Measurements from ENCODE around the gene SAE1.
"Not testable (repeated sequence)": the region's sequence is repeated elsewhere in the genome, so short reads cannot be mapped to it uniquely, and the experiment has no call there.

Gene SAE1

GRCh38 chr19:47130589-47131227 is at the start of gene SAE1:
TSS of gene SAE1 (plus strand) at chr19:47130835. CDS start at chr19:47130931, 96 bp downstream.
- peak; percentile 81 for DNase-seq (ENCODE audit: low read depth)

GRCh38 chr19:47081095-47081494 is 49.5 kb upstream of the SAE1 start:
- DNase-seq (ENCODE audit: low read depth), result no peak

DNA sequence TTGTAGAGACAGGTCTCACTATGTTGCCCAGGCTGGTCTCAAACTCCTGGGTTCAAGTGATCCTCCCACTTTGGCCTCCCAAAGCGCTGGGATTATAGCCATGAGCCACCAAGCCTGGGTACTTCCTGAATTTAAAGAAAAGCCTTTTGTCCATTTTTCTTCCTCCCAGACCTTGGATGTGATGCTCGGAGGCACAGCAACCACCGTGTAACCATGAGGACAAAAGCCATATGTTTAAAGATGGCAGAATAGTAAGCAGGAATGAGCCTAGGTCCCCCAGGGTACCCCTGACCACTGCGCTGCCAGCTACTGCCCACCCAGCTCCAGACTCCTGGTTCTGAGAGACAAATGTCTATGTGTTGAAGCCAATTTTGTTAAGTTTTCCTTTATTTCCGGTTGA is 48.1 kb upstream of the SAE1 start:
- DNase-seq (ENCODE audit: low read depth), result no peak

- no peak for DNase-seq (ENCODE audit: low read depth)
Observed at GRCh38 chr19:47084879-47085439, 45.7 kb upstream of the SAE1 start.

DNA sequence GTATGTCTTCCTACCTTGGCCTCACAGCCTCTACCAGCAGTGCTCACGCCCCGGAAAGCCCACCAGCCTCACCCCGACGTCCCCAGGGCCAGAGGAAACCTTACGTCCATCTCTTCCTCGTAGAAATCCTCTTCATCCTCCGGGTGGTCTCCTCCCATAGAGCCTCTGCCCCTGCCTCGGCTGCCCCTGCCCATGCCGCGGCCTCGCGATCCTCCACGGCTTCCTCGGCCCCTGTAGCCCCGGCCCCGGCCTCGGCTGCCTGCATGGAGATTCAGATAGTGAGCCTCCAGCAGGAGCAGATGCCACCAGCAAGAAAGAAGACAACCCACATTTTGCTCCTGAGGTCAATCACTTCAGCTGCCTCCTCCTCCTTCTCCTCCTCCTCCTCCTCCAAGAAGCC is 44.4 kb upstream of the SAE1 start:
- no peak for DNase-seq (ENCODE audit: low read depth)

DNA sequence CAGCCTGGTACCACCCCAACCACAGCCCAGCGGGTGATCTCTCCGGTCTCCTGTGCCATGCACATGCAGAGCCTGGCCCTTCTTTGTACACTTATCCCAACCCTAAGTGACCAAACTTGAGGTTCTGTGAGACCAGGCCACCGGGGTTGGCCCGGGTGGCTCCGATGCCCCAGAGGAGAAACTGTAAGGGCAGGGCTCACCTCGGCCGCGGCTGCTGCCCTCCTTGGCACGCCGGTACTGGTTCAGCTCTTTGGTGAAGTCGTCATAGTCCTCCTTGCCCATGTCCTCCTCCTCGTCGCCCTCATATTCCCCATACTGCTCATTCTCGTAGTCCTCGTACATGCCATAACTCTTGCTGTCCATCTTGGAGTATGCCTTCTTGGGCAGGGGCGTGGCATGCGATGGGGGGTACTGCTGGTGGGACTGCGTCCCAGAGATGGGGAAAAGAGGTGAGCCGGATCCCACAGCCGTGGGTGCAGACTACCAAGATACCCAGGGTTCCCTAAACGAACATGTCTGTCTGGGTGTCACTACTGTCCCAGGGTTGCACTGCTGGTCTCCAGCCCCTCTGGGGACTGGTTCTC is 40.8 kb upstream of the SAE1 start:
- DNase-seq (ENCODE audit: low read depth), result no peak

DNA sequence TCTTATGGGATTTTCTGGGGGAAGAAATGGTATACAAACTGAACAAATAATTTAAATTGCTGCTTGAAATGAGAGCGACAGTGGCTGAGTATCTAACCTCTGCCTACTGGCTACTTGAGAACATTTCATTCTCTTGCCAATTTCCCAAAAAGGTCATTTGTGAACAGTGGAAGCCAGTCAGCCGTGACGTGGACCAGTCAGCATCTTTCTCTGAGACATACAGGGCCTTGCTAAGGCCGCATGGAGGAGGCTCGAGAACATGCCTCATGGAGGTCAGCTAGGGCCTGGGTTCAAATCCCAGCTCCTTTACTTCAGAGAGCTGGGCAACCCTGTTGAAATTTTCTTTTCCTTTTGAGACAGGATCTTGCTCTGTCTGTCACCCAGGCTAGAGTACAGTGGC is 37.4 kb upstream of the SAE1 start:
- DNase-seq (ENCODE audit: low read depth), result no peak

DNA sequence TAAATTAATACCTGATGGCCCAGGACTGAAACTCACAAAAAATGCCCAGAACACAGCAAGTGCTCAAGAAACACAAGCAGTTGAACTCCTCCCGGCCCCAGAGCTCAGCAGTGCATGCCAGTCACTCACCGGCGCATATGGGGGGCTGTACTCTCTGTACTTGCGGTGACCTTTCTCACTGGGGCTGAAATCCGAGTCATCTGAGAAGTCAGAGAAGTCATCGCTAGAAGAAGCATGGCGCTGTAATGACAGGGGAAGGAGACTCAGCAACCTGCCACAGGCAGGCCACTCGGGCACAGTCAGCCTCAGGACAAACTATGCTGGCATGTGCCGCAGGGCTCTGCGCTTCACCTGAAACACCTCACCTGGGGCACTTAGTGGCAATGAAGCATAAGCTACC is 36.8 kb upstream of the SAE1 start:
- DNase-seq (ENCODE audit: low read depth), result no peak

DNA sequence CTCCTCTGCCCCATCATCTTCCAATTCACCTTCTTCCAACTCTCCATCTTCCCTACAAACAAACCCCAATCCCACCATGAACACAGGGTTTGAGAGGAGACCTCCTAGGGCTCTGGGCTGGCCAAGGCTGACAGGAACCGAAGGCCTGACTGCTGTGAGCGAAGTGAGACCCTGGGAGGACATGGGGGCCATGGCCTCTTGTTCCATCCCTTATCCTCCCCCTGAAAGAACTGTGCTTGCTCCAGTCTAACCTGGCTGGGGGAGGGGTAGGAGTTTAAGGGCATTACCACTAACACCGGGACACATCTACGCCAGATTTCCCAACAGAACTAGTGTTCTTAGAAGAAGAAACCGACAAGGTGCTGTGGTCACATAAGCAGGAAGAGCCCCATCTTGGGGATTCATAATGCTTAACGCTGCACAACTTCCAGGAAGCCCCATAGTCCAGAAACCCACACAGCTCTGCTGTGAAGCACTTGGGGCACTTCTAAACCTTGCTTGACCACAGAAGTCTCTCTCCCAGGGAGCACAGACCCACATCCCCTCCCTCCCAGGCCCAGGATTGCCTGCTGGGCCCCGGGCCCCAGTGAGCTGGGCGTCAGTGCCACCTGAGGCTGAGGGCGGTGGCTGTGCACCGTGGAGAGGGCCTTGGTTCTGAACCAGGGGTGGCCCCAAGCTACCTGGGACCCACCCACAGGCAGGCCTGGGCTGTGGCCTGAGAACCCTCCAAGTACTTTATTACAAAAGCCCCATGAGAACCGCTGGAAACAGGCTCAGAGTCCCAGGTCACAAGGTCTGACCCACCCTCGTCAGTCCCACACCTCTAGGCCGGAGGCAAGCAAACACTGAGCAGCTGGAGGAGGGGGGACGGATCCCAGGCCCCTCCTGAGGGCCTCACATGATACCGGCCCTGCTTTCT is 35.8 kb upstream of the SAE1 start:
- DNase-seq (ENCODE audit: low read depth), result no peak

DNA sequence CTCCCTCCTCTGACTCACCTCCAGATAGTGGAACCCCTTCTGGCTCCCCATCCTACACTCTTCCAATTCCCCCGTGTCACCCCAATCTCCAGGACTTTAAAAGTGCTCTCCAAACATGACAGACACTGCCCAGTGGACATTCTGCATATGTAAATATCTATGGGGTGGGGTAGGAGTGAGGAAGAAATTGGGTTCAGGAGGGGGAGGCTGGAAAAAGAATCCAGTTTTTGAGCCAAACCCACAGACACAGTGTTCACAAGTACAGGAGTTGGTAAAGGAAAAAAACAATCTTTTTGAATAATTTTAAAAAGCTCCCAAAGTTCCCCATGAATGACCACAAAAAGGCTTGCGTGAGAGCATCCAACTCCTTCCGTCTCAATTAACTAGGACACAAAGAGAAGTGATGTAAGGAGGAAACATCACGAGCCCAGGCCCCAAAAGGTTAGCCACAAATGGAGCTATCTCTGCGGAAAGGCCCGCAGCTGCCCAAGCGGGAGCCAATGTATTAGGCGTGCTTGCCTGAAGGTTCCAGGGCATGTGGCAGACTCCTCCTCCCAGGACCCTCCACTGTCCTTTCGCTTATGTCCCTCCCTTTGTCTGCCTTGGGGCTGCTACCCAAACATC is 35.0 kb upstream of the SAE1 start:
- DNase-seq (ENCODE audit: low read depth), result no peak

DNA sequence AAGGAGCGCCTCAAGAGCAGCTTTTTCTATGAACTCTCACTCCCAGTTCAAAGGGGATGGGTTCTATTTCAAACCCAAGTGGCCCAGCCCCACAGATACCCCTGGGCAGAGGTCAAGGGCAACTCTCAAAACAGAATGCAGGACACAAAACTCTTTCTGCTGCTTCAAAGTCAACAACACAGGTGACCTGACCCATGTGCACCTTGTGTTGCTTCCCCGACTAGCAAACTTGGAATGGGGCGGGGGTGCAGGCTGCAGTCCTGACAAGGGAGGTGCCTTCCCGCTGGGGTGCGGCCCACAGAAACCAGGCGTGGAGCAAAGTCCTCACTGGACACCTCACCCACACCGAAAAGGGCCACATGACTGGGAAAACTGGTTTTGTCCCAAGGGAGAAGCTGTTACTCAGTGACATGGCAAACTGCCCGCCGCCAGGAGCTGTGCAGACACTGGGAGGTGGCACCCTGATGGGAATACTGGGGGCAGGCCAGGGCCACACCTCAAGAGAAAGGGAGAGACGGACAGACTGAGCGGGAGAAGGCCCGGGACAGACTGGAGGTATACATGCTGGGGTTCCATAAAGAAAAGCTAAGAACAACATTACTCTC is 34.4 kb upstream of the SAE1 start:
- no peak for DNase-seq (ENCODE audit: low read depth)

GRCh38 chr19:47096721-47097120 is 33.9 kb upstream of the SAE1 start:
- no peak for DNase-seq (ENCODE audit: low read depth)

DNA sequence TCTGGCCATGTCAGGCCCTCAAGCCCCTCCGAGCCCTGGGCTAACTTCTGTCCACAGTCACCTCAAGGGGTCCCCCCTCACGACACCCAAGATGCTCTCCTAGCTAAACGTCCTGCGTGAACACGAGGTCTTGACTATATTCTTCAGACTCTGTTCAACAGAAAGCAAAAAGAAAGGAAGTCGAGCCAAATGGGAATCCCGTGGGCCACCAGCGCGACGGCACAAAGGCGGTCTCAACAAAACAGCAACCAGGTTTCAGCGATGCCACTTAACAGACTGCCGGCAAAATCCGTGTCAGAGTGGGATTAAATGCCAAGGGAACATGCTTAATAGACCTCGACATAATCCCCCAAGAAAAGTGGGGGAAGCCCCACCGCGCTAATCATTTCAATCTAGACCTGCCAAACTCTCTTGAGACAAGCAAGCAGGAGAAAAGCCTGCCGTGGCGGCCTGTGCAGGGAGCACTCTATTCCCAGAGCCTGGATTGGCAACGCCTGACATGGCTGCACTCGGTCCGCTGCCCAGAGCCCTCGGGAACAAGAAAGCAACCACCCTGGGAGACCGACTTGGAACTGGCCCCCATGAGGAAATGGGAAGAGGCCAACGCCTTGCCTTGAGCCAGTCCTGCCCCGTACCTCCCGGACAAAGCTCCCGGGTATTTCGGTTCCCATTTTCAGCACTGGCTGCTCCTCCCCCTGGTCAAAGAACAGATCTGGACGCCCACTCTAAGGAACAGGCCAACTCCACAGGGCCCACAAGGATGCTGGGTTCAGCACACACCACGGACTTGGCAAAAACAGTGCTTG is 33.0 kb upstream of the SAE1 start:
- no peak for DNase-seq (ENCODE audit: low read depth)

DNA sequence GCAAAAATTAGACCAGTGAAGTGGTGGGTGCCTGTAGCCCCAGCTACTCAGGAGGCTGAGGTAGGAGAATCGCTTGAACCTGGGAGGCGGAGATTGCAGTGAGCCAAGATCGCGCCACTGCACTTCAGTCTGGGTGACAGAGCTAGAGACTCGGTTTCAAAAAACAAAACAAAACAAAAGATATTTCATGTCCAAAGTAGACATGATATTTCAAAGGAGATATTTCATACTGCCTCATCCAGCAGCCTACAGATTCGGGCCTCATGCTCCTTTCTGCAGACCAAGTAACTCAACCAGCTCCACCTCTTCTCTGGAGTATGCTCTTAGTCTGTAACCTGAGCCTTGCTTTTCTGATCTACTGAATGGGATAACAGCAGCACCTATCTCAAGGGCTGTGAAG is 32.0 kb upstream of the SAE1 start:
- DNase-seq (ENCODE audit: low read depth), result no peak

DNA sequence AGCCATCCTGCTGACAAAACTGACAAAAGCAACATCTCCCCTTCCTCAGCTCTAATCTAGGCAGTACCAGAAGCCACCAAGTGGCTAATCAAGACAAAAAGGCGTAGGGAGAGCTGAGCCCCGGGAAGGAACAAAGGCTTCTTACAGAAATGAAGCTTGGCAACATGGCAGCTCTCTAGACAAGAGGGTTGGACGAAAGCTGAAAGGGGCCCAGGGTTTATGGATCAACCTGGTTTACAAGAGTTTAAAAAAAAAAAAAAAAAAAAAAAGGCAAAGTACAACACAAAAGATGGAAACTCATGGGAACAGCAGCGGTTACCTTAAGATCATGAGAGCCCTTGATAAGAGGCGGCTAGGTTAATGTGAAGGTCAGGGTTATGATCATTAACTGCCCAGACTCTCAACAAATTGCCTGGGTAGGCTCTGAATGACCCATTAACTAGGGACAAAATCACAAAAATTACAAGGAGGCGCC is 31.0 kb upstream of the SAE1 start:
- no peak for DNase-seq (ENCODE audit: low read depth)

GRCh38 chr19:47100290-47100689 is 30.3 kb upstream of the SAE1 start:
- no peak for DNase-seq (ENCODE audit: low read depth)

DNA sequence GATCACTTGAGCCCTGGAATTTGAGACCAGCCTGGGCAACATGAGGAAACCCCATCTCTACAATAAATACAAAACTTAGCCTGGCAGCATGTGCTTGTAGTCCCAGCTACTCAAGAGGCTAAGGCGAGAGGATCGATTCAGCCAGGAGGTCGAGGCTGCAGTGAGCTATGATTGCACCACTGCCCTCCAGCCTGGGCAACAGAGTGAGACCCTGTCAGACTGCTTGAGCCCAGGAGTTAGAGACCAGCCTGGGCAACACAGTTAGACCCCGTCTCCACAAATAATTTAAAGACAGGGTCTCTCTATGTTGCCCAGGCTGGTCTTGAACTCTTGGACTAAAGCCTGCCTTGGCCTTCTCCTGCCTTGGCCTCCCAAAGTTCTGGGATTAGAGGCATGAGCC is 29.5 kb upstream of the SAE1 start:
- DNase-seq (ENCODE audit: low read depth), result not testable (repeated sequence)

GRCh38 chr19:47102346-47103060 is 28.1 kb upstream of the SAE1 start:
- no peak for DNase-seq (ENCODE audit: low read depth)

DNA sequence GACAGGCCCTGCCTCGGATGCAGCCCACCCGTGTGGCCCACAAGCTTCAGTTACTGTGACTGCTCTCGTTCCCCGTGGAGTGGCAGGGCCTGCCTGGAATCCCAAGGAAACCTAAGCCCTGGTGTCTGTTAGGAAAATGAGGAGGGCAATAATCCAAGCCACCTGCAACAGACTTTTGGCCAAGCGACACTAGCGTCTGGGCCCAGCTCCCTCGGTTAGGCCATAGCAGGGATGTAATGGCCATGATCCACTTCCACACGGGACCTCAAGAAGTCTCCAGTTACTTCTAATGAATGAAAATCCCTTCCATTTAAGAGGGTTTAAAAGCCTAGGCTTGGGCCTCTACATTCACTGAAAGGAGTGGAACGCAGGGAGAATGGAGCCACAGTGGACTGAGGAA is 26.0 kb upstream of the SAE1 start:
- DNase-seq (ENCODE audit: low read depth), result no peak

GRCh38 chr19:47105874-47106273 is 24.8 kb upstream of the SAE1 start:
- no peak for DNase-seq (ENCODE audit: low read depth)

All from T-helper 22 cell (primary cell).